ENCODE results near the gene SGTA.
"Not testable (repeated sequence)": the region's sequence is repeated elsewhere in the genome, so short reads cannot be mapped to it uniquely, and the experiment has no call there.

Gene SGTA

DNA sequence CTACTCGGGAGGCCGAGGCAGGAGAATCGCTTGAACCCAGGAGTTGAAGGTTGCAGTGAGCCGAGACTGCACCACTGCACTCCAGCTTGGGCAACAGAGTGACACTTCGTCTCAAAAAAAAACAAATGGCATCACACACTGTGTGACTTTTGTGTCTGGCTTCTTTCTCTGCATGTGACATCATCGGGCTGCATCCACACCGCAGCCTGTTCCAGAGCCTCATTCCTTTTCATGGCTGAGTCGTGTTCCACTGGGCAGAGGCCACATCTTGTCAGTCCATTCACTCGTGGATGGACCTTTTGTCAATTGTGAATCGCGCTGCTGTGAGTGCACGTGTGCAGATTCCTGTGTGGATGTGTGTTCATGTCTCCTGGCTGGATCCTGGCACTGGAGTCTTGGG is 10.5 kb upstream of the SGTA start:
- POLR2A ChIA-PET: no interaction called here

DNA sequence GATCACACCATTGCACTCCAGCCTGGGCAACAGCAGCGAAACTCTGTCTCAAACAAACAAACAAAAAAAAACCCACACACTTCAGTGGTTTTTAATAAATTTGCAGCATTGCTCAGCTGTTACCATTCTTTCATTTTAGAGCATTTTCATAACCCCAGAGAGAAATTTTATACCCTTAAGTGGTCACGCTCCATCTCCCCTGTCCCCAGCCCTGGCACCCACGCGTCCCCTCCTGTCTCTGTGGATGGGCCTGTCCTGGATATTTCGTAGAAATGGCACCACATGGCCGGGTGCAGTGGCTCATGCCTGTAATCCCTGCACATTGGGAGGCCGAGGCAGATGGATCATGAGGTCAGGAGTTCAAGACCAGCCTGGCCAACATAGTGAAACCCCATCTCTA is 10.1 kb upstream of the SGTA start:
- no peak for DNase-seq (ENCODE audit: extremely low spot score)
- TF ChIP-seq, protein P1, sequence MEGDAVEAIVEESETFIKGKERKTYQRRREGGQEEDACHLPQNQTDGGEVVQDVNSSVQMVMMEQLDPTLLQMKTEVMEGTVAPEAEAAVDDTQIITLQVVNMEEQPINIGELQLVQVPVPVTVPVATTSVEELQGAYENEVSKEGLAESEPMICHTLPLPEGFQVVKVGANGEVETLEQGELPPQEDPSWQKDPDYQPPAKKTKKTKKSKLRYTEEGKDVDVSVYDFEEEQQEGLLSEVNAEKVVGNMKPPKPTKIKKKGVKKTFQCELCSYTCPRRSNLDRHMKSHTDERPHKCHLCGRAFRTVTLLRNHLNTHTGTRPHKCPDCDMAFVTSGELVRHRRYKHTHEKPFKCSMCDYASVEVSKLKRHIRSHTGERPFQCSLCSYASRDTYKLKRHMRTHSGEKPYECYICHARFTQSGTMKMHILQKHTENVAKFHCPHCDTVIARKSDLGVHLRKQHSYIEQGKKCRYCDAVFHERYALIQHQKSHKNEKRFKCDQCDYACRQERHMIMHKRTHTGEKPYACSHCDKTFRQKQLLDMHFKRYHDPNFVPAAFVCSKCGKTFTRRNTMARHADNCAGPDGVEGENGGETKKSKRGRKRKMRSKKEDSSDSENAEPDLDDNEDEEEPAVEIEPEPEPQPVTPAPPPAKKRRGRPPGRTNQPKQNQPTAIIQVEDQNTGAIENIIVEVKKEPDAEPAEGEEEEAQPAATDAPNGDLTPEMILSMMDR (IDR thresholded peaks at IDR 0.05; ENCODE audit: control extremely low read depth, extremely low read depth, low read depth, missing control alignments): no peak
- POLR2A ChIA-PET: no interaction called here
- CTCF ChIA-PET: no interaction called here

More for the DNA sequence above, 10.5 kb upstream of the SGTA start:
- DNase-seq (ENCODE audit: extremely low spot score): no peak
- CTCF ChIA-PET: interaction anchor here (0.9 kb wide), 1 partner anchor 25 kb away, joined by 4 read pairs; no protein-coding TSS in a partner anchor
- TF ChIP-seq, protein P1 (IDR thresholded peaks at IDR 0.05; ENCODE audit: control extremely low read depth, extremely low read depth, low read depth, missing control alignments): no peak

DNA sequence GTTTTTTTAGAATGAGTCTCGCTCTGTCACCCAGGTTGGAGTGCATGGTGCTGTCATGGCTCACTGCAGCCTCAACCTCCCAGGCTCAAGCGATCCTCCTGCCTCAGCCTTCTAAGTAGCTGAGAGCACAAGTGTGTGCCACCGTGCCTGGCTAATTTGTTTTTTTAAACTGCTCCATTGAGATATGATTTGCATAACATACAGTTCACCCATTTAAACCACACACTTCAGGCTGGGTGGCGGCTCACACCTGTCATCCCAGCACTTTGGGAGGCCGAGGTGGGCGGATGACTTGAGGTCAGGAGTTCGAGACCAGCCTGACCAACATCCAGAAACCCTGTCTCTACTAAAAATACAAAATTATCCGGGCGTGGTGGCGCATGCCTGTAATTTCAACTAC is 9.6 kb upstream of the SGTA start:
- DNase-seq (ENCODE audit: extremely low spot score); CTCF ChIA-PET; POLR2A ChIA-PET: not testable (repeated sequence)

DNA sequence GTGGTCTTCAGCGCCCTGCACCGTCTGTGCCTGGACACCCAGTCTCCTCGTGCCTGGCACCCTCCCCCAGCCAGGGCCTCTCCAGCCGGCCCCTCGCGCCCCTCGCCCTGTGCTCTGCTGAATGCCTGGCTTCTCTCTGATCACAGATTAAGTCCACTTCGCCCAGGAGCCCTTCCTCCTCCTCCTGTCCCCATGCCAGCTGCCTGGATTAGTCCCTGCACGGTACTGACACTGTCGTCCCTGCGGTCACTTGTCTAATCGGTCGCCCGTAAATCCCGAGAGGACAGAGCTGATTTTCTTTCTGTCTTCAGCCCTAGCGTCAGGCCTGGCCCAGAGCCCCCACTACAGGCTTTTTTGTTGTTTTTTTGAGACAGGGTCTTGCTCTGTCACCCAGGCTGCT is 8.8 kb upstream of the SGTA start:
- DNase-seq (ENCODE audit: extremely low spot score): no peak
- CTCF ChIA-PET: interaction anchor here (0.8 to 1.0 kb wide), 2 partner anchors 8 to 144 kb away, joined by 3 read pairs; partner anchors contain the start of gene SGTA
- POLR2A ChIA-PET: no interaction called here
- TF ChIP-seq, protein P1 (IDR thresholded peaks at IDR 0.05; ENCODE audit: control extremely low read depth, extremely low read depth, low read depth, missing control alignments): no peak

DNA sequence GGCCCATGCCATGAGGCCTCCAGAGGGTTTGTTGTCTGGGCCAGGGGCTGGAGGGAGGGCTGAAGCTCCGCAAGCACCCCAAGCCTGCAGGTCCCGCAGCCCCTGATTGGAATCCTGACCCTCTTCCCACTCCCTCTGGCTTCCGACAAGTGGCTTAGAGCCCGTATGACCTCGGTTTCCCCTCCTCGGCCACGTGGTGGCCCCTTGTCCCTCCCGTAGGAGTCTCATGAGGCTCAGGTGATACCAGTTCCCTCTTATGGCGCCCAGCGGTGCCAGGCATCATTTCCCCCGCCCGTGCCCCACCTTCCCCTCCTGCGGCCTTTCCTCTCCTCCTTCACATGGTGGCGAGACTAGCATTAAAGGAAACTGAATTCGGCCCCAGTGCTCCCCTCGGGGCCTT is 8.4 kb upstream of the SGTA start:
- ChIA-PET CTCF (interaction anchor here (0.8 to 1.0 kb wide), 2 partner anchors 8 to 143 kb away, joined by 3 read pairs; partner anchors contain the start of gene SGTA), POLR2A (no interaction called here)
- TF ChIP-seq, protein P1 (IDR thresholded peaks at IDR 0.05; ENCODE audit: control extremely low read depth, extremely low read depth, low read depth, missing control alignments): no peak
- DNase-seq (ENCODE audit: extremely low spot score): no peak

DNA sequence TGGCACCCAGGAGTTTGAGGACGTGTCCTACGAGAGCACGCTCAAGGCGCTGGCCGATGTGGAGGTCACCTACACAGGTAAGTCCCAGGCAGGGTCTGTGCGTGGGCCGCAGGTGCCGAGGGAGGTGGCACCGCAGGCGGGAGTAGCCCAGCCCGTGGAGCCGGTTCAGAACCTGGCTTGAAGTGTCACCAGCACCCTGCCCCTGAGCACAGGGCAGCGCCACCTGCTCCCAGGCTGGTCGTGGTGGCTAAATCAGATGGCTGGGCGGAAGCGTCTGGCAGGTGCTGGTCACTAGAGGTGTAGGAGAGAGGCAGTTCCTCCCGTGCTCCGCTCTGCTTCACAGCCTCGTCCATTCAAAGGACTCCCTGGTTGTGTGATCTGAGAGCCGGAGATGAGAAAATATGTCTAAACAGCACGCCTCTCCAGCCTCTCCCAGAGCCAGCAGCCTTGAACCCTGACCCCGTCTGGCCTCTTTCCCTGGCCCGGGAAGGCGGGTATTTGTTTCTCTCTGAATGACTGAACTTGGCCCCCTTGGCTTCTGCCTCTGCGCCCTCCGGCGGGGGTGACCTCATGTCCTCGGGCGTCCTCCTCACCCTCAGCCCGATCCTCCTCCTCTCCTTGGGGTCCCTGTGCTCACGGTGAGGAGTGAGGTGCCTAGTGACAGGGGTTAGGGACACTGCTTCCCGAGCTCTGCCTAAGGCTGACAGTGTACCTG is 7.6 kb upstream of the SGTA start:
- CTCF ChIA-PET: interaction anchor here (0.9 kb wide), 1 partner anchor 97 kb away, joined by 3 read pairs; no protein-coding TSS in a partner anchor
- TF ChIP-seq, protein P1 (IDR thresholded peaks at IDR 0.05; ENCODE audit: control extremely low read depth, extremely low read depth, low read depth, missing control alignments): no peak
- DNase-seq (ENCODE audit: extremely low spot score): no peak
- POLR2A ChIA-PET: no interaction called here

DNA sequence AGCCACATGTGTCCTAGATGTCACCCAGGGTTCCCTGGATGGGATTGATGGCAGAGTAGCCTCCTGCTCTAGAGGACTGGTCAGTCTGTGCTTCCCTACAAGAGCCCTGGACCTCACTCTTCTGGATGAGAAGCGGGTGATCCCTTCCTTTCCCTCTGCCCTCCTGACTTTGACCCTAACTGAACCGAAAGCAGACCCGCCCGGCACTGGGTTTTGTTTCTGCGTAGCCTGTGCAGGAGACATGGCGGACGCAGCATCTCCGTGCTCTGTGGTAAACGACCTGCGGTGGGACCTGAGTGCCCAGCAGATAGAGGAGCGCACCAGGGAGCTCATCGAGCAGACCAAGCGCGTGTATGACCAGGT is 7.1 kb upstream of the SGTA start:
- TF ChIP-seq, protein P1 (IDR thresholded peaks at IDR 0.05; ENCODE audit: control extremely low read depth, extremely low read depth, low read depth, missing control alignments): no peak
- DNase-seq (ENCODE audit: extremely low spot score): no peak
- CTCF ChIA-PET: interaction anchor here (0.9 kb wide), 1 partner anchor 97 kb away, joined by 3 read pairs; no protein-coding TSS in a partner anchor
- POLR2A ChIA-PET: interaction anchor here (0.7 kb wide), 1 partner anchor 52 kb away, joined by 4 read pairs; no protein-coding TSS in a partner anchor
